CD4-positive, alpha-beta T cell treated with Interleukin-6 for 4 hours (primary cell): Measurements from ENCODE around the gene COL6A5.

ENCODE experiments used
- DNase-seq: peaks from one replicate; pipeline ENCODE4 v3.0.0-alpha.2; 2020; ENCODE audit warnings: mixed read lengths

Gene COL6A5

GRCh38 chr3:130456540-130456939 lies 111.1 kb downstream of the COL6A5 start:
- no peak for DNase-seq

GRCh38 chr3:130457671-130458070 lies 112.2 kb downstream of the COL6A5 start:
- no peak for DNase-seq

GRCh38 chr3:130459944-130460343 lies 114.5 kb downstream of the COL6A5 start:
- DNase-seq, result no peak

- no peak for DNase-seq
Measured at GRCh38 chr3:130462089-130462488, 116.6 kb downstream of the COL6A5 start.

GRCh38 chr3:130463221-130463620 lies 117.7 kb downstream of the COL6A5 start:
- no peak for DNase-seq

- no peak for DNase-seq
Measured at GRCh38 chr3:130465521-130465920, 120.0 kb downstream of the COL6A5 start.

- no peak for DNase-seq
Measured at GRCh38 chr3:130468311-130468710, 122.8 kb downstream of the COL6A5 start.

GRCh38 chr3:130470126-130470525 lies 124.7 kb downstream of the COL6A5 start:
- no peak for DNase-seq

GRCh38 chr3:130473416-130473815 lies 127.9 kb downstream of the COL6A5 start:
- DNase-seq, result no peak

- no peak for DNase-seq
Measured at GRCh38 chr3:130480736-130481135, 135.3 kb downstream of the COL6A5 start.

GRCh38 chr3:130488288-130488687 lies 142.8 kb downstream of the COL6A5 start:
- DNase-seq, result no peak

- no peak for DNase-seq
Measured at GRCh38 chr3:130488769-130489450, 143.4 kb downstream of the COL6A5 start.

GRCh38 chr3:130490241-130490640 lies 144.8 kb downstream of the COL6A5 start:
- no peak for DNase-seq

- DNase-seq, result no peak
Measured at GRCh38 chr3:130491431-130491830, 146.0 kb downstream of the COL6A5 start.

GRCh38 chr3:130504701-130505100 lies 159.2 kb downstream of the COL6A5 start:
- DNase-seq, result no peak

- no peak for DNase-seq
Measured at GRCh38 chr3:130506031-130506430, 160.6 kb downstream of the COL6A5 start.

GRCh38 chr3:130507746-130508145 lies 162.3 kb downstream of the COL6A5 start:
- DNase-seq, result no peak

- no peak for DNase-seq
Measured at GRCh38 chr3:130509008-130509407, 163.5 kb downstream of the COL6A5 start.

GRCh38 chr3:130514681-130515080 lies 169.2 kb downstream of the COL6A5 start:
- DNase-seq, result no peak

- no peak for DNase-seq
Measured at GRCh38 chr3:130515755-130516154, 170.3 kb downstream of the COL6A5 start.

GRCh38 chr3:130516645-130517512 lies 171.4 kb downstream of the COL6A5 start, which contains the start of gene COL6A6:
COL6A6 (plus strand) TSS chr3:130517177; CDS start chr3:130560365, 43,188 bp downstream.
- DNase-seq, result no peak

GRCh38 chr3:130517602-130518001 lies 172.1 kb downstream of the COL6A5 start:
- no peak for DNase-seq

- no peak for DNase-seq
Measured at GRCh38 chr3:130519754-130520153, 174.3 kb downstream of the COL6A5 start.

- DNase-seq, result no peak
Measured at GRCh38 chr3:130522399-130522798, 176.9 kb downstream of the COL6A5 start.
